HG02678 (cell line): Measurements from ENCODE around the gene CHKB.

ENCODE experiments used
- ATAC-seq: cut with Tn5 transposase; IDR thresholded peaks from one replicate; pipeline ENCODE4 v1.9.1; 2021; ENCODE audit warnings: mild to moderate bottlenecking, moderate library complexity; ENCODE audit not compliant: unreplicated experiment

CHKB gene

GRCh38 chr22:50600538-50600937, 17.9 kb upstream of the CHKB start, which contains the start of gene MAPK8IP2:
Gene MAPK8IP2 (plus strand): TSS chr22:50600793. CDS start chr22:50600819, 26 bp downstream.
- no peak for ATAC-seq

DNA sequence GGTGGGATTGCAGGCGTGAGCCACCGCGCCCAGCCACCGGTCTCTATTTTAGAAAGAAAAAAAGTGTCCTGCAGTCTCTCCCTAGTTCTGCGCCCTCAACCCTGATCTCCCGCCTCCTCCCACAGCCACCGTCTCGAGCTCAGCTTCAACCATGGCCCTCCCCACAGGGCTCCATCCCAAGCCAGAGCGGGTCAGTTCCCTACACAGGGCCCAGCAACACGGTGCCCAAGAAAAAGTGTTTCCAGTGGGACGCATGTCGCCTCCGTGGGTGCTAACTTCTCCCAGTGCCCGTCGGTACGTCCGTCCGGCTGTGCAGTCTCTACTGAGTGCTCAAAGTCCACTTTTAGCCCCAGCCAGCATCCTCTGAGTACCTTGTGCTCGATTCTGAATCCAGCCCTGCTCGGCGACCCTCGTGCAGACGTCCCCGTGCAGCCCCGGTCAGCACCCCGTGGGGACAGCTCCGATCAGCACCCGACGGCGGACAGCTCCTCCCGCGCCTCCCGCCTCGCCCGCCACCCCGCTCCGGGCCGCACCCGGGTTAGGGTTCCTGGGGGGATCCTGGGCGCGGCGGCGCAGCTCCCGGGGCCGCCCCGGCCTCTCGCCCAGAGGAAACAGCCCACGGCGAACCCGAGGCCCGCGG, 17.3 kb upstream of the CHKB start:
- ATAC-seq, result no peak

GRCh38 chr22:50597097-50597496, 14.4 kb upstream of the CHKB start:
- ATAC-seq, result no peak

DNA sequence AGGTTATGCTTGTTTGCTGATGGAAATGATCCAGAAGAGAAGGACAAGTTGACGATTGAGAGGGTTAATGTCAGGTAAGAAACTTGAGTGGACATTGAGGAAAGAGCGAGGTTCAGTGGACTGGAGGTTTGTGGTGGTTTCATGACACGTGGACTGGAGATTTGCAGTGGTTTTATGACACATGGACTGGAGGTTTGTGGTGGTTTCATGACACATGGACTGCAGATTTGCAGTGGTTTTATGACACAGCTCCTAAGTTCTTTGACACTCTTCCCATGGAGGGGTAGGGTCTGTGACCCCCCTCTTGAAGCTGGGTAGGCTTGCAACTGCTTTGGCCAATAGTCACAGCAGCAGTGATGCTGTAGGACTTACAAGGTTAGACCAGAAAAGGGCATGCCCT, 12.5 kb upstream of the CHKB start:
- ATAC-seq, result no peak

DNA sequence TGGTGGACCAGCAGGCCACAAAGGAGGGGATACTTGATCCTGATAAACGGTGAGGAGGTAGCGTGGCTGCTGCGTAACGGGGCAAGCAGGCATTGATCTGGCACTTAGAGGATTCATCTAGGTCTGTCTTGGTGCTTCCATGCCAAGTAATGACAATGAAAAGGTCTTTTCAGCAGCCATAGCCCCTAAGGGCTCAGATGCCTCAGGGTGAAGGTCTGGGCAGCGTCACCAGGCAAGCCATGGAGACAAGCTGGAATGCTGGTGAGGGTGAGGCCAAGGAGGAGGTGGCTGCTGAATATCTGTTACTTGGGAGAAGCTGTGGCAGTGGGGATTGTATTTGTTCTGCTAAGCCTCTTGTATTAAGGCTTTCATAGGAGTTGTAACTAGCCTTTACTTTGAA, 4.8 kb upstream of the CHKB start:
- no peak for ATAC-seq

DNA sequence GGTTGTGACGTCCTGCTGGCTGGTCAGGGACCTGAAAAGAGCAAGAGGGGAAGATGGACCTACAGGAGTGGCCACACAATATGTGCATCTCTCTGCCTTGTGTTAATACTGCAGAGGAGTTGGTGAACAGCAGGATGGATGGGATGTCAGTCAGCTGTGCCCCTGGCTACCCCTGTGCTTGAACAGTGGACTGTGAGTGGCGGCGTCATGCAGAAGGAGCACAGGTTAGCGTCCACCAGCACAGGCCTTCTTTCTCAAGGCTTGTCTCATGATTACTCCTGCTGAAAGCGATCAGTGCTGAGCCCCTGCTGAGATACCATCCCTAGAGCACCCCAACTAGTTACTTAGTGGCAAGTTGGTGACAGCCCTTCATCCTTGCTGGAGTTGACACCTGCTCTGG, 3.8 kb upstream of the CHKB start:
- ATAC-seq, result no peak

DNA sequence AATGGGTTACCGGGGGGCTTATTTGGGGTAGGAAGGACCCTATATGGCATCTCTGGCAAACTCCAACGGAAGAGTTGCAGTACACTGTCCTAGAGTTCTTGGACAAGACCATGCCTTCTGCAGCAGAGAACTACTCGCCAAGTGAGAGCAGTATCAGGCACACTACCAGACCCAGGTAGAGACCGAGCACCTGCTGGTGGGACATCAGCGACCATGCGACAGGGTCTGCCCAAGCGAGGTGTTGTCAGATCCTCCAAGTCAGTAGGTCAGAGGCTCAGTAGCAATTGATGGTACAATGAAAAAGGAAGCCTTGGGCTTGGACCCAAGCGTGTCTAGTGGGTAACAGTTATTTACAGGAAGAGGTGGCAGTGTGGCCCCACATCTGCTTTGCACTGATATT, 3.1 kb upstream of the CHKB start:
- no peak for ATAC-seq

DNA sequence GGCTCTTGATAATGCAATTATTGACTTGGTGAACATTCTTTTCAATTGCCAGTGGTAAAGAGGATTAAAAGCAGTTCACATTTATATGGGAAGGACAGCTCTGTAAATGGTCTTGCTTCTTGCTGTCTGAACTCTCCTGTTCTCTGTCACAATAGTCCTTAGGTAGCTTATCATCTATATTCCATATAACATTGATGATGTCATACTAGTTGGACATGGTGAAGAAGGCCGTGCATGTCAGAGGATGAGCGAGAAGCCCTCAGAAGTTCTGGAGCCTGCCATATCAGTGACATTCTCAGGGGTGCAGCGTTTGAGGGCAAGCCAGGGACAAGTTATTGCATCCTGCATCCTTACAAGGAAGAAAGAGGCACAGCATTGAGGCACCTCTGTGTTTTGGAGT, 2.6 kb upstream of the CHKB start:
- no peak for ATAC-seq

DNA sequence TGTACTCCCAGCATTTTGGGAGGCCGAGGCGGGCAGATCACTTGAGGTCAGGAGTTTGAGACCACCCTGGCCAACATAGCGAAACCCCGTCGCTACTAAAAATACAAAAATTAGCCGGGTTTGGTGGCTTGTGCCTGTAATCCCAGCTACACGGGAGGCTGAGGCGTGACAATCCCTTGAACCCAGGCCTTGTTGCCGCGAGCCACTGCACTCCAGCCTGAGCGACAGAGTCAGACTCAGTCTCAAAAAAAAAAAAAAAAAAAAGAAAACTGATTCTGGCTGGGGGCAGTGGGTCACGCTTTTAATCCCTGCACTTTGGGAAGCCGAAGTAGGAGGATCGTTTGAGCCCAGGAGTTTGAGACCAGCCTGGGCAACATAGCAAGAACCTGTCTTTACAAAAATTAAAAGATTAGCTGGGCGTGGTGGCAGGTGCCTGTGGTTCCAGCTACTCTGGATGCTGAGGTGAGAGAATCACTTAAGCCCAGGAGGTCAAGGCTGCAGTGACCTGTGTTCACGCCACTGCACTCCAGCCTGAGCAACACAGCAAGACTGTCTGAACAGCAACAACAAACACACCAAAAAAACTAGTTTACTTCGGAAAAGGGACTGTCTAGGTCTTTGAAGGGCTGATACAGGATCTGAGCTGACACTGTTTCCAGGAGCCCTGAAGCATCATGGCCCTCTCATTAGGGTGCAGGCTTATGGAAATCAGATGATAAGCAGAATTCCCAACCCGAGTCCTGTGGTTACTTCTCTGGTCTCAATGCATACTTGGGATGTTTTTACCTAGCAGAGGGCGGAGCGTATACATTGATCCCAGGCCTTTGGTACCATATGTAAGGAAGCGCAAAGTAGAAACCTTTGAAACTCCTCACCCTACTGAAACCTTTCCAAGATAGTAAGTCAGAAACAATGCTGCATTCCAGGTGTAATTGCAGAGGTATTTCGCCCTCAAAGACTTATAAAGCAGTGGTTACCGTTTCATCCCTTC, 1.8 kb upstream of the CHKB start:
- no peak for ATAC-seq

DNA sequence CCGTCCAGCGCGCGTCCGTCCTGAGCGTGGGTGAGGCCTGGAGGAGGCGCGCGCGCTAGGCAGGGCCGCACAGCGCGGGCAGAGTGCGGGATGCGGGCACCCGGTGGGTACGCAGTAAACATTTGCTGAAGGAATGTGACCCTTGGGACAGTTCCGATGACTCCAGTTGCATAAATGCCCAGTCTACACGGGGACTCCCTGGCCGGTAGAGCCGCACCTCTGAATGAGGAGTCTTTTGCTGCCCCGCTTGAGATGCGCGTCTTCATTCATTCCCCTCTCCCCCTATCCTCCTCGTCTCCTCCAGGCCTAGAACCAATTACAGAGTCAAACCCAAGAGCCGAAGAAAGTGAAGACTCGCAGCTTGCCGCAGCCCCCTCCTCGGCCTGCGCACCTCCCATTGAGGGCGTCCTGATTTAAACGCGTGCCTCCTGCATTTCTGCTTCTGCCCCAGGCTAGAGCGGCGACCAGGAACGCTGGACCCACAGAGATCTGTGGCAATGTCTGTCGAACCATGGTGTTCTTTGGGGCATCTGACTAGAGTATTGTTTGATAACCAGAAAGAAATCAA, 729 bp upstream of the CHKB start:
- peak; percentile 19 for ATAC-seq

DNA sequence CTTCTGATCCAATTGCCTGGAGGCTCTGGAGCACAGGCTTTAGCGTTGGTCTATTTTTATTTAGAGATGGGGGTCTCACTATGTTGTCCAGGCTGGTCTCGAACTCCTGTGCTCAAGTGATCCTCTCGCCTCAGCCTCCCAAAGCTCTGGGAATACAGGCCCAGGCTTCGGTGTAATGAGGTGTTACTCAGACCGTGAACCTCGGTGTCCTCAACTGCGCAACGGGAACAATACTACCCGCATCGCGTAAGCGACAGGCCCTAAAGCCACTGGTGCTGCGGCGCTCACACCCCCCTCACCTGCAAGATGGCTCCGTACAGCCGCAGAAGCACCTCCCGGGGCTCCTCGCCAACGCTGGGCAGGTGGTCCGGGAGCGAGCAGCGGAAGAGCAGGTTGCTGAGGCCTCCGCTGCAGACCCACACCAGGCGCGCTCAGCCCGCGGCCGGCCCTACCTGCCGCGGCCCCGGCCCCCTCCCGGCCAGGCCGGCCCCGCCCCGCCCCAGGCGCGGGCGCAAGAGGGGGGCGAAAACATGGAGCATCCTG, 628 bp downstream of the CHKB start:
- ATAC-seq, result no peak

- no peak for ATAC-seq
Observed at GRCh38 chr22:50581031-50581949, 1.4 kb downstream of the CHKB start.

- ATAC-seq, result no peak
Observed at GRCh38 chr22:50579752-50580151, 2.9 kb downstream of the CHKB start.

GRCh38 chr22:50578776-50579310, 3.8 kb downstream of the CHKB start:
- no peak for ATAC-seq

- no peak for ATAC-seq
Observed at GRCh38 chr22:50577987-50578775, 4.5 kb downstream of the CHKB start, which contains the start of gene CPT1B. Gene CPT1B (minus strand): TSS chr22:50578427. CDS start chr22:50577915, 512 bp downstream.

DNA sequence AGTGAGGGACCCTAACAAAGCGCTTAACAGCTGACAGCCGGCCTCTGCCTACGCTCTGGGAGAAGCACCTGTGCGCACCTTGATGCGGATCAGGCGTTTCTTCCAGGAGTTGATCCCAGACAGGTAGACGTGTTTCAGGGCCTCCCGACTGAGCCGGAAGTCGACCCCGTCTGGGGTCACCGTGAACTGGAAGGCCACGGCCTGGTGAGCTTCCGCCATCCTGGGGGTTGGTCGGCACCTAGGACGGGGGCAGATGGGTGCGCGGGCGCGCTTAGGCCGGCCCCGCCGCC, 5.0 kb downstream of the CHKB start:
- no peak for ATAC-seq

- ATAC-seq, result no peak
Observed at GRCh38 chr22:50576806-50577696, 5.6 kb downstream of the CHKB start.

DNA sequence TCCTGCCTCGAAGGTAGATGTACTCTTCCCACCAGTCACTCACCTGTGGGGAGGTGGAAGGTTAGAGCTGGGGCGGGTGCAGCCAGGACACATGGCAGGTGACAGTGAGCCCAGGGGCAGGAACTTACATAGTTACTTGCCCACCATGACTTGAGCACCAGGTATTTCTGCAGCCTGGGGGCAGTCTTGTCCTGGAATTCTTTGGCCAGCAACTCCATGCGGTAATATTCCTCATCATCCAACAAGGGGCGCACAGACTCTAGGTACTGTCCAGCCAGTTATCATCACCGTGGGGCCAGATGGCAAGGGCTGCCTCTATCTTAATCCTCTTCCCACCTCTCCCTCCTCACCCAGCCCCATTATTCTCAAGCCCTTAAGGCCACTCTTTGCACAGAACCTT, 6.6 kb downstream of the CHKB start:
- ATAC-seq, result no peak
